Measurements from ENCODE around the gene TMEM81.

The TMEM81 gene

DNA sequence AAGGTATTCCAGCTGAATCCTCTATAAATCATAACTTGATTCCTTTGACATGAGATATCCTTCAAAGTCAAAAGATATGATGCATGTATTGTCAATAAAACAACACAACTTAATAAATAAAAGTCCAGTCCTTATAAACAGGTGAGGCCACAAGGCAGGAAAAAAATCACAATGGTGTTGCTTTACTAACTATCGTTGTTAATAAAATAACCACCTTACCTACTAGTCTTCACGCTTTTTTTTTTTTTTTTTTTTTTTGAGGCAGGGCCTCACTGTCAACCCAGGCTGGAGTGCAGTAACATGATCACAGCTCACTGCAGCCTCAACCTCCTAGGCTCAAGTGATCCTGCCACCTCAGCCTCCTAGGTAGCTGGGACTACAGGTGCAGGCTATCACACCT lies at the start of gene TMEM81:
Gene TMEM81 (minus strand): TSS at position 101 of the 400 bp plus-strand sequence. CDS start 140 bp downstream, outside the sequence.
- no peak for DNase-seq (ENCODE audit: low spot score)

DNA sequence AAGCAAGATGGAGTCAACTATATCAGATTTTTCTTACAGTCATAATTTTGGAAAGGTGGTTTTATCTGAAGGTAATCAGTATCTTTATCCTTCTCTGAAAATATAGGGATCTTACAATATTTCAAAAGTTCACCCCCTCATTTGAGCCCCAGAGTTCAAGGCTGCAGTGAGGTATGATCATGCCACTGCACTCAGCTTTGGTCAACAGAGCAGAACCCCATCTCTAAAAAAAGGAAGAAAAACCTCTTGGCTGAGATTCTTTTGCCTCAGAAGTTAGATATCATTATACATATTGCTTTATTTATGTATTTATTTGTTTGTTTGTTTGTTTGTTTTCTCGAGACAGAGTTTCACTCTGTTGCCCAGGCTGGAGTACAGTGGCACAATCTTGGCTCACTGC lies 49.0 kb upstream of the TMEM81 start:
- DNase-seq (ENCODE audit: low spot score) = no peak

- no peak for DNase-seq (ENCODE audit: low spot score)
These were observed 45.3 kb upstream of the TMEM81 start for GRCh38 chr1:205129447-205130029.

DNA sequence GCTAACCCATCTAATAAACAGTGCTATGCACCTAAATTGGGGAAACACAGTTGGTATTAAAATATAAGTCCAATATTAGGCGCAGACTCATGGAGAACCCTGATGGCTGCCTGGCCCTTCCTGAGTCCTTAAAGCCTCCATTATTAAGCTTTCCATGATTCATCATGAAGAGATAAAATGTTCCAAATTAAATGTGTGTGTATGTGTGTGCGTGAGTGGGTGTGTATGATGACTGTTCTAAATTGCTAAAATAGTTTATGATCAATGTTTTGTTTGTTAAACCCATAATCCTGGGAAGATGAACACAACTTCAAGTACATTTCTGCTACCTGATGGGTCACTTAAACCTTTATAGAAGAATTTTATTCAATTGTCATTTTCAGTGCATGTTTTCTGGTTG lies 43.8 kb upstream of the TMEM81 start:
- DNase-seq (ENCODE audit: low spot score) = no peak

DNA sequence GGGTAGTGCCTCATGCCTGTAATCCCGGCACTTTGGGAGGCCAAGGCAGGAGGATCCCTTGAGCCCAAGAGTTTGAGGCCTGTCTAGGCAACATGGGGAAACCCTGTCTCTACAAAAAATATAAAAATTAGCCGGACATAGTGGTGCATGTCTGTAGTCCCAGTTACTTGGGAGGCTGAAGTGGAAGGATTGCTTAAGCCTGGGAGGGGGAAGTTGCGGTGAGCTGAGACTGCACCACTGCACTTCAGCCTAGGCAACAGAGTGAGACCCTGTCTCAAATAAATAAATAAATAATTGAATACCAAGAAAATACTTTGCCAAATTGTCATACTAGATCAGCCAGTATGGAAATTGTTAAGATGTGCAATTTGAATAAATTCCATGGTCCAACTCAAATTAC lies 43.4 kb upstream of the TMEM81 start:
- DNase-seq (ENCODE audit: low spot score) = no peak

- DNase-seq (ENCODE audit: low spot score) = no peak
These were observed 40.5 kb upstream of the TMEM81 start for GRCh38 chr1:205124726-205125125.

- no peak for DNase-seq (ENCODE audit: low spot score)
These were observed 38.2 kb upstream of the TMEM81 start for GRCh38 chr1:205122489-205122882.

GRCh38 chr1:205121660-205122488 lies 37.6 kb upstream of the TMEM81 start, which contains the start of gene RBBP5:
Gene RBBP5 (minus strand): TSS chr1:205121978. CDS start chr1:205121873, 105 bp downstream.
- peak; percentile 94 for DNase-seq (ENCODE audit: low spot score)

DNA sequence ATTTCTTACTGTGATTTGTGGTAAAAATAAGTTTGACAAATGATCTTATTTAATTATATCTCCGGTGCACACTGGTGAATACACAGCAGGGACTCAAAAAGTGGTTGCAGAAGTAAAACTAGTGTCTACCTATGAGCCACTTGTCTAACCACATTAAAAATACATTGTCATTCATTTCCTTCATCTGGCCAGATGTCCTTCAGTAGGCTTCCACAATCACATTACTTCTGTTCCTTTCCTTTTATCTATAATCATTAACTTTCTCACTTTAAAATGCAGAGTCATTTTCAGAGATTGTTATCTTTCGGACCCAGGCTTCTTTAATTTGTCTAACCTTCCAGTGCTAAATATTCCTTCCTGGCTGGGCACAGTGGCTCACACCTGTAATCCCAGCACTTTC lies 34.5 kb upstream of the TMEM81 start:
- no peak for DNase-seq (ENCODE audit: low spot score)

GRCh38 chr1:205111354-205111753 lies 27.1 kb upstream of the TMEM81 start:
- DNase-seq (ENCODE audit: low spot score) = no peak

DNA sequence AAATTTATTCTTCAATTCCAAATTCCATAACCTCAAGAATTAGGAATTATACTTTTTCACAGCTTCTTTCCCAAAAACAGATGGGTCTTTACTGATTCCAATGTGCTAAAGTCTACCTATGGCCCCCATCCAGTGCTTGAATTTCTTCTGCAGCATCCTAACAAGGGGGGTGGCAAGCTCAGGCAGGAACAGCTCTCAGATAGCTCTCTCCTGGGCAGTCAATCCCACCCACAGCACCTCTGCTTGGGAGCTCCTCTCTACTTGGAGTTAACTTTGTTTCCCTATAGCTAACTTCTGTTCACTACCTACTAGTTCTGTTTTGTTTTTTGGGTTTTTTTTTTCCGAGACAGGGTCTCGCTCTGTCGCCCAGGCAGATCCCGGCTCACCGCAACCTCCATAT lies 25.5 kb upstream of the TMEM81 start:
- DNase-seq (ENCODE audit: low spot score) = no peak

DNA sequence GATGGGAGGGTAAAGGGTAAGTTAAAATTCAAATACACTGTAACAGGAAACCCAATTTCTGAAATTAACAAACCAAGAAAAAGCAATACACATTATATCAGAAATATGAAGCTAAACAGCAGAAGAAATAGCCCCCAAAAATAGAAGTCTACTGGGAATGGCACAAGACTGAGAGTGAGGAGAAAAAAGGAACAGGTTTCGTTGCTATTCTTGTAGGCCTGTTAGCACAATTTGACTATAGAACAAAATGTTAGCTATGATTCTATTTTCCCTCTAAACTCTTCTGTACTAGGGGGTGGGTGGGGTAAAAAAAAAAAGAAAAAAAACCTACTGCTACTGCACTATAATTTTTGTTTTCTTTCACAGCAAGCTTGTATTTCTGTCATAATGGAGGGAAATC lies 25.0 kb upstream of the TMEM81 start:
- DNase-seq (ENCODE audit: low spot score) = no peak

GRCh38 chr1:205108464-205108863 lies 24.2 kb upstream of the TMEM81 start:
- DNase-seq (ENCODE audit: low spot score) = no peak

DNA sequence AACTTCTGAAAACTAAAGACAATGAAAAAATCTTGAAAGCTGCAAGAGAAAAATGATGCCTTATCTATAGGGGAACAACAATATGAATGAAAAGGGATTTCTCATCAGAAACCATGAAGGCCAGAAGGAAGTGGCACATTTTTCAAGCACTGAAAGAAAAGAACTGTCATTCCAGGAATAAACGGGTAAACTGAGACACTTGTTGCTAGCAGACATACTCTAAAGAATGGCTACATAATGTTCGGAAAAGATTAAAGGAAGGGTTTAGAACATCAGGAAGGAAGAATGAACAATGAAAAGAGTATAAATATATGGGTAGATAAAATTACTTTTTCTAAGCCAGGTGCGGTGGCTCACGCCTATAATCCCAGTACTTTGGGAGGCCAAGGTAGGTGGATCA lies 23.1 kb upstream of the TMEM81 start:
- DNase-seq (ENCODE audit: low spot score) = no peak

DNA sequence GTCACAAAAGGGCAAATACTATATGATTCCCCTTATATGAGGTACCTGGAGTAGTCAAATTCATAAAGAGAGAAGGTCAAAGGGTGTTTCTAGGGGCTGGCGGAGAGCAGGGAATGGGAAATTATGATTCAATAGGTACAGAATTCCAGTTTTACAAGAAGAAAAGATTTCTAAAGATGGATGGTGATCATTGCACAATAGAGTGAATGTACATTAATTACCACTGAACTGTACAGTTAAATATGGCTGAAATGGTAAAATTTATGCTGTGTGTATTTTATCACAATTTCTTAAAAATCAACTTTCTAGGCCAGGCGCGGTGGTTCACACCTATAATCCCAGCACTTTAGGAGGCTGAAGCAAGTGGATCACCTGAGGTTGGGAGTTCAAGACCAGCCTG lies 18.1 kb upstream of the TMEM81 start:
- DNase-seq (ENCODE audit: low spot score) = no peak

- DNase-seq (ENCODE audit: low spot score) = no peak
These were observed 14.0 kb upstream of the TMEM81 start for GRCh38 chr1:205098242-205098641.

DNA sequence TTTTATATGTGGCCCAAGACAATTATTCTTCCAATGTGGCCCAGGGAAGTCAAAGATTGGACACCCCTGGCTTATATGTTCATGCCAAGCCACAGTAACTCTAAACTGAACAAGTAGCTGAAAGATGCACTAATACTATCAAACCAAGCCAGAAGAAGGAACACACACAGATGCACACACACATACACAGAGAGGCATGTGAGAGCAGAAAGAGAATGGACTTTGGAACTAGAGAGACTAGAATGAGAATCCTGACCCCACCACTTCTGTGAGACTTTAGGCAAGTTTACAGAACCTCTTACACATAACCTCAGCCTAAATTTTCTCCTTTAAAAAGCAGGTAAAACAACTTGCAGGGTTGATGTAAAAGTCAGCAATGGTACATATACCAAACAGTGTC lies 11.2 kb upstream of the TMEM81 start:
- no peak for DNase-seq (ENCODE audit: low spot score)

DNA sequence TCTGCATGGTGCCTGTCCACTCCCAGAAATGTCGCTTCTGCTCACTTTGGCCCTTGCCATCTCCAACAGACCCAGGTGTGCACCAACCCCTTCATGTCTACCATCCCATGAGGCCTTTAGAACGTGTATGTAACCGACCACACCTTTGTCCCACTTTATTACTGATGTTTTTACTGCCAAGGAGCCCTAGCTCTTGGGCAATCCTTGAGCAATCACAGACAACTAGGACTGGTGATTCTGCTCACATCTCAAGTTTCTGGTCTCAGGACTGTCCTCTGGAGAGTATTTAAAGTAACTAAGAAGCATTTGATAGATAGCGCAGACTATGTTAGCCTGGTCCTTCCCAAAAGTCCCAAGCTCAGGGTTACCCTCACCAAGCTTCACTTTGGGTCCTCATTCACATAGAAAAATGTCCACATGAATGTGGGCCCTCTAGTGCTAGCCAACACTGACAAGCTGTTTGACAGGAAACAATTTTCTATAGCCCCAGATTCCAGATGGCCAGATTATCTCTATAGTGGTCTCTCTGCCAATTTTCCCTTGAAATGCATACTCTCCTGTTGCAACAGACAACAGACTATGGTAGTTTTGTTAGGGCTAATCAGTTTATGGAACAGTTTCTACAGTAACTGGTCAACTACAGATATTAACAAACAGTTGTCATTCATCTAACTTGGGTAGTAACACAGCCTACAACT lies 6.9 kb upstream of the TMEM81 start:
- no peak for DNase-seq (ENCODE audit: low spot score)

- peak; percentile 41 for DNase-seq (ENCODE audit: low spot score)
These were observed 4.1 kb upstream of the TMEM81 start for GRCh38 chr1:205088341-205088740.

DNA sequence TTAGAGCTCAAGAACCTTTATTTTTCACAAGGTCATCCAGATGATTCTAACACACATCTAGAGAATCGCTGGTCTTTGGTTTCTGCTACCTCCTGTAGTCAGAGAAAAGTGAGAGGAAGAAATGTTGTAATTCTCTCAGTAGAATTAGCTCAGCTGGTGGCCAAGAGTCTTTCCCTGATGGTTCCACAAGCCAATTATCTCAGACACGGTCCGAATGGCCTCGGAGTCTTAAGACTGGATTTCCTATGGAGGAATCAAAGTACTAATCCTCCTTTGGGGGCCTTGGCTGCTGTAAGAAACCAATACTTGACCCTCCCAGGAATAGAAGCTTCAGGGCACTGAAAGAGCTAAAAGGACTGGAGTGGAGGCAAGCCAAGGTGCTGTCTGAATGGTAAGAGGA lies 1.8 kb downstream of the TMEM81 start:
- no peak for DNase-seq (ENCODE audit: low spot score)

DNA sequence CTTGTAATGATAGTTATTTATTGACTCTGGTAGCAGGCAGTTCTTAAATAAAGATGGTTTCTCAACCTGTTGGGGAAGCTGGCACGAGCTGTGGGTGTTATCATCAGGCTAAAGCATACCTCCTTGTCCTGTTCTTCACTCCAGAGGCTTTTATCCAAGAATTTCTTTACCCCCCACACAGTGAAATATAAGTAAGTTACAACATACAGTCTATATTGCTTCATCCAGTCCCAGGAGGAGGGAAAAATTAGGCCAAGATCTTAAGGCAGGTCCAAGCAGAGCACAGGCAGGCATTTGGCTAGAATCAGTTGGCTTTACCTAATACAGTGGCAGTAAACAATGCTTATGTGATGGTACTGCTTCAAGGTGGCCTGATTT lies 6.3 kb downstream of the TMEM81 start:
- no peak for DNase-seq (ENCODE audit: low spot score)

- DNase-seq (ENCODE audit: low spot score) = peak; percentile 31
These were observed 6.9 kb downstream of the TMEM81 start for GRCh38 chr1:205077158-205077933.
